ENCODE measurements around the gene SLC29A2. TPM values are rescaled to one million over a fixed set of nuclear protein-coding genes. Genes with fewer than 3 reads are reported as not detected.
A peak's percentile ranks its signal among the peaks of the same experiment; 100 is the strongest.
"Not testable (repeated sequence)": the region's sequence is repeated elsewhere in the genome, so short reads cannot be mapped to it uniquely, and the experiment has no call there.

Gene SLC29A2
- total RNA-seq, 2 experiments from 2014 or later: 8.3 to 8.9 TPM

GRCh38 chr11:66373690-66374287 lies 2.2 kb upstream of the SLC29A2 start:
- peaks cover 26% of the 10 kb centered on the region for H3K4me1 Mint-ChIP-seq
- H3K4me3 Mint-ChIP-seq; H3K27ac Mint-ChIP-seq; POLR2A ChIA-PET; H3K36me3 Mint-ChIP-seq (ENCODE audit: low read depth); H3K27me3 Mint-ChIP-seq; H3K9me3 Mint-ChIP-seq; DNase-seq: not testable (repeated sequence)
- CTCF ChIA-PET: interaction anchor here (0.6 to 1.8 kb wide), 4 partner anchors 11 to 193 kb away, joined by 3 to 4 read pairs (median 4); no protein-coding TSS in a partner anchor

- Mint-ChIP-seq H3K9me3 (no peaks in the 10 kb centered on the region), H3K27ac (no peak overlapping the region), H3K4me3 (no peak overlapping the region), H3K36me3 (ENCODE audit: low read depth) (no peaks in the 10 kb centered on the region), H3K4me1 (peaks cover 26% of the 10 kb centered on the region), H3K27me3 (peaks cover 5% of the 10 kb centered on the region)
- DNase-seq: no peak
- ChIA-PET CTCF (interaction anchor here (0.6 to 1.8 kb wide), 4 partner anchors 15 to 62 kb away, joined by 3 to 4 read pairs (median 4); no protein-coding TSS in a partner anchor), POLR2A (no interaction called here)
These were observed 1.7 kb upstream of the SLC29A2 start for GRCh38 chr11:66373265-66373664.

DNA sequence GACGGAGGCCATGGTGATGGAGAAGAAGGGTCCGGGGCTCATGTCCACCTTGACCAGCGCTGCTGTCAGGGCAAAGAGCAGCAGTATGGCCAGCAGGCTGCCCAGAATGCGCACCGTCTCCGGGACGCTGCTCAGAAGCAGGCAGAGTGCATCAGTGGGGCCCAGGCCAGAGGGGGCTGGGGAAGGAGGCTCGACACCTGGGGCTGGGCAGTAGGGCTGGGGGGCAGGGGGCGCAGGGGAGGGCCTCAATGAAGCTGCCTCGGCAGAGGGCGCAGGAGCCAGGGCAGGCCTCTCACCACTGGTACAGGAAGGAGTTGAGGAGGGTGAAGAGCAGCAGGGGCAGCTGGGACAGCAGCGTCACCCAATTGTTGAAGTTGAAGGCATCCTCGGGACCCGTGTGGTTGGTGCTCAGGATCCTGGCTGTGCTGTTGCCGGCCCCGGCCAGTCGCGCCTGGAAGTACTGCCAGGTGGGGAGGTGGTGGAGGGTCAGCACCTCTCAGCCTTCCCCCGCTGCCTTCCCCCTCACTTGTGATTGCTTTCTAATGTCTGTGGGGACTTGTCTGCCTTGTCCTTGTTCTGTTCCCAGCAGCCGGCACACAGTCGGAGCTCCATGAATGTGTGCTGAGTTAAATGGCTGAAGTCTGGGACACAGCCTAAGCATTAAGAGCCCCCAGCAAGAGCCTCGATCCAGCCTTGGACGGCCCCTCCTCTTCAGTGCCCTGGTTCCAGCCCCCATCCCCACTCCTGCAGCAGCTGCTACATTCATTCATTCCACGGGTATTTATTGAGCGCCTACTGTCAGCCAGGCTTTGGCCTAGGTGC lies 2.3 kb downstream of the SLC29A2 start:
- ChIA-PET CTCF (interaction anchor here (0.6 to 1.0 kb wide), 2 partner anchors 13 to 17 kb away, joined by 3 to 4 read pairs; no protein-coding TSS in a partner anchor), POLR2A (no interaction called here)
- no peaks in the 10 kb centered on the region for H3K36me3 Mint-ChIP-seq (ENCODE audit: low read depth)
- peak overlapping the region; percentile 85 for H3K4me3 Mint-ChIP-seq
- H3K4me1 Mint-ChIP-seq: peaks cover 26% of the 10 kb centered on the region
- no peaks in the 10 kb centered on the region for H3K27me3 Mint-ChIP-seq
- no peak for DNase-seq
- H3K9me3 Mint-ChIP-seq: no peaks in the 10 kb centered on the region
- peak overlapping the region; percentile 58 for H3K27ac Mint-ChIP-seq

GRCh38 chr11:66368484-66368883 lies 3.1 kb downstream of the SLC29A2 start:
- Mint-ChIP-seq H3K4me1 (peaks cover 24% of the 10 kb centered on the region), H3K4me3 (no peak overlapping the region), H3K27ac (no peak overlapping the region), H3K27me3 (no peaks in the 10 kb centered on the region), H3K36me3 (ENCODE audit: low read depth) (no peaks in the 10 kb centered on the region), H3K9me3 (no peaks in the 10 kb centered on the region)
- ChIA-PET POLR2A (no interaction called here), CTCF (no interaction called here)
- DNase-seq: no peak

DNA sequence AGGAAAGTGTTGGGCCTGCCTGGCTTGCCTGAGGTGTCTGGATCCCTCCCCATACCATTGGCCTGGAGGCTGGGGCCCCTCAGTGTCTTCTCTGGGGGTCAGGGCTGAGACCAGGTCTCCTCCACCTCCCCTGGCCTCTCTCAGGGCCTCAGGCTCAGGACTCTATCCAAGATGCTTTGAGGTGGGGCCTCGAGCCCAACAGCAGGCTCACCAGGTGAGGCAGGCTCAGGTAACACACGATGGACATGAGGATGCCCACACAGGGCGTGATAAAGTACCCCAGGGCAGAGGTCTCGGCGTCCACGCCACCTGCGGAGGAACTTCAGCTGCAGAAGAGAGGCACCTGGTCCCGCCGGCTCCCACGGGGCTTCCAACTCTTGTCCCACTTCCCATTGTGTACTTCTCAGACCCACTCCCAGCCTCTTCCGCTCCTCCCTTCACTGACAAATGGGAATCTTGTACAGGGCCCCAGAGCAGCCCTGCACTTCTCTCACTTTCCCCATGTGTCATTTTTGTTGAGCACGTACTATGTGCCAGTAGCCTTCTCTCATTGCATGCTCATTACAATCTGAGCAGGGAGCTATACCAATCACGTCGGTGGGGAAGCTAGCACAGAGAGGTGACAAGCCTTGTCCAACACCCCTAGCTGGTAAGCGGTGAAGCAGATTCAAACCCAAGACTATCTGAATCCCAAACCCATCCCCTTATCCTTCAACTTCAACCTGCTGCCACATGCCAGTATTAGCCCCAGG lies 3.8 kb downstream of the SLC29A2 start:
- H3K9me3 Mint-ChIP-seq: no peaks in the 10 kb centered on the region
- no peaks in the 10 kb centered on the region for H3K27me3 Mint-ChIP-seq
- CTCF ChIA-PET: interaction anchor here (0.7 to 1.0 kb wide), 2 partner anchors 35 to 55 kb away, joined by 3 read pairs; no protein-coding TSS in a partner anchor
- no peaks in the 10 kb centered on the region for H3K36me3 Mint-ChIP-seq (ENCODE audit: low read depth)
- peaks cover 19% of the 10 kb centered on the region for H3K4me1 Mint-ChIP-seq
- POLR2A ChIA-PET: no interaction called here
- no peak overlapping the region for H3K27ac Mint-ChIP-seq
- DNase-seq: no peak
- no peak overlapping the region for H3K4me3 Mint-ChIP-seq

- Mint-ChIP-seq H3K9me3 (no peaks in the 10 kb centered on the region), H3K4me3 (no peak overlapping the region), H3K27me3 (no peaks in the 10 kb centered on the region), H3K4me1 (peaks cover 13% of the 10 kb centered on the region), H3K36me3 (ENCODE audit: low read depth) (no peaks in the 10 kb centered on the region), H3K27ac (no peak overlapping the region)
- DNase-seq: no peak
- ChIA-PET CTCF (interaction anchor here (0.7 to 1.3 kb wide), 5 partner anchors 34 to 1354 kb away, joined by 3 read pairs; no protein-coding TSS in a partner anchor), POLR2A (no interaction called here)
These were observed 4.6 kb downstream of the SLC29A2 start for GRCh38 chr11:66366844-66367477.

DNA sequence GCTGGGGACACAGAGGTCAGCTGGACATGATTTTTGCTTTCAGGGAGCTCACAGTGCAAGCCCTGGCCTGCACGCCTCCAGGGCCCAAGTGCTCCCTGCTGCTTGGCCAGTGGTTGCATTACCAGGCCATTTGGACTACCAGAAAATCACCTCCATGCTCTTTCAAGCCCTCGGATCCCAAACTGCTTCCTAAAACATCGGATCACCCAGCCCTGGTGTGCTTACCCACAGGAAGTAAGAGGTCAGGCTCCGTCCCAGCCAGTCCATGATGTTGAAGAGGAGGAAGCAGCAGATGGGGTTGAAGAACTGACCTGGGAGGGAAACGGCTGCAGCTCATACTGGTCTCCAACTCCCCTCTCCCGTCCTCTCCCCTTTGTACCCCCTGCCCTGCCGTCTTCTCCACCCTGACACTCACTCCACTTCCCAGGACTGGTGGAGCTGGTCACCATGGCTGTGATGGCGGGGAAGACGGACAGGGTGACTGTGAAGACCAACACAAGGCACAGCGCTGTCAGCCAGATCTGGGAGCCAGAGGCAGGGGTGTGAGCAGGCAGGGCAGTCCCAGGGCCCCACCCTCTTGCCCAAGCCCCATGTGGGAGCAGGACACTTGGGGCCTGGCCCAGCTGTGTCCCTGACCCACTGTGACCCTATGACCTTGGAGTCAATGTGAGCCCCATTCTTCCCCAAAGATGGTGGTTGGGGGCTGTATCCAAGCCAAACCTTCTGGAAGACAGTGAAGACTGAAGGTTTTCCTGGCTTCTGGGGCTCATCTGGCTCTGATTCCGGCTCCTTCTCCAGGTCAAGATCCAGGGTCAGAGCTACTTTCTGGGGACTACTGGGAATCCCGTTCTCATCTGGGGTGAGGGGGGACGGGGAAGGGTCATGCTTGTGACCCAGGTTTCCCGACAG lies 5.6 kb downstream of the SLC29A2 start:
- Mint-ChIP-seq H3K9me3 (no peaks in the 10 kb centered on the region), H3K27ac (no peak overlapping the region), H3K4me3 (no peak overlapping the region), H3K4me1 (peaks cover 12% of the 10 kb centered on the region), H3K27me3 (no peaks in the 10 kb centered on the region), H3K36me3 (ENCODE audit: low read depth) (no peaks in the 10 kb centered on the region)
- ChIA-PET POLR2A (no interaction called here), CTCF (interaction anchor here (1.0 to 2.3 kb wide), 7 partner anchors 14 to 1353 kb away, joined by 3 to 10 read pairs (median 3); partner anchors contain the start of gene BRMS1)
- no peak for DNase-seq

- peaks cover 6% of the 10 kb centered on the region for H3K4me1 Mint-ChIP-seq
- no peak overlapping the region for H3K27ac Mint-ChIP-seq
- H3K27me3 Mint-ChIP-seq: no peaks in the 10 kb centered on the region
- ChIA-PET CTCF (interaction anchor here (1.0 to 2.3 kb wide), 7 partner anchors 13 to 54 kb away, joined by 3 to 10 read pairs (median 3); partner anchors contain the start of genes B4GAT1 and BRMS1), POLR2A (no interaction called here)
- H3K4me3 Mint-ChIP-seq: no peak overlapping the region
- no peaks in the 10 kb centered on the region for H3K36me3 Mint-ChIP-seq (ENCODE audit: low read depth)
- no peaks in the 10 kb centered on the region for H3K9me3 Mint-ChIP-seq
- no peak for DNase-seq
These were observed 6.4 kb downstream of the SLC29A2 start for GRCh38 chr11:66365166-66365565.

DNA sequence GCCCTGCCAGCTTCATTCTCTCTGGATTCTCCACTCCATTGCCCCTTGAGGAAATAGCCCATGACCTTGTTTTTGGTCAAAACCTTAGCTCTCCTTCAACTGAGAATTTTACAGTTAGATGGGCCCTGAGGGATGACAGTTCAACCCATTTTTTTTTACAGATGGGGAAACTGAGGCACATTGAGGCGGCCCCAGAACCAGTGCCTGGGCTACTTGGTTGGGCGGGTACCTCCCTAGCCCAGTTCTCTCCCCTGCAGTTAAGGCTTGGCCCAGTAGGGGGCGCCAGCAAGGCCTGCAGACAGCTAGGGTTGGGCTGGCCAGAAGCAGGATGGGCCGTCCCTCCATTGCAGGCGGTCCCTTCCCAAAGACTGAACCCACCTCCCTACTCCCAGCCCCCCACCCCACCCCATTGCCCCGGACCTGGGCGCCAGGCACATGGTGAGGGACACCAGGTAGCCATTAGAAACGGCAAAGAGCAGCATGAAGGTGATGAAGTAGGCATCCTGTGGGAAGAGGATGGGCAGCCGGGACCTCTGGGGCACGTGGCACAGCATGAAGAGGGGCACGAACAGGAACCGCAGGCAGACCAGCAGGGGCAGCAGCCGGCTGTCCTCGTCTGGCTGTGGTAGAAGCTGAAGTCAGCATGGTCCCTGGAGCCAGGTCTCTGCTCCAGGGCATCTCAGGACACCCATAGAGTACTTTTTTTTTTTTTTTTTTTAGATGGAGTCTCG lies 7.6 kb downstream of the SLC29A2 start:
- peak; percentile 73 for DNase-seq
- POLR2A ChIA-PET: no interaction called here
- Mint-ChIP-seq H3K27ac (no peak overlapping the region), H3K4me3 (no peak overlapping the region), H3K27me3 (no peaks in the 10 kb centered on the region), H3K36me3 (ENCODE audit: low read depth) (no peaks in the 10 kb centered on the region), H3K4me1 (no peaks in the 10 kb centered on the region), H3K9me3 (no peaks in the 10 kb centered on the region)
- CTCF ChIA-PET: interaction anchor here (0.6 to 2.3 kb wide), 19 partner anchors 9 to 1250 kb away, joined by 3 to 10 read pairs (median 3); partner anchors contain the start of genes B4GAT1 and BRMS1

DNA sequence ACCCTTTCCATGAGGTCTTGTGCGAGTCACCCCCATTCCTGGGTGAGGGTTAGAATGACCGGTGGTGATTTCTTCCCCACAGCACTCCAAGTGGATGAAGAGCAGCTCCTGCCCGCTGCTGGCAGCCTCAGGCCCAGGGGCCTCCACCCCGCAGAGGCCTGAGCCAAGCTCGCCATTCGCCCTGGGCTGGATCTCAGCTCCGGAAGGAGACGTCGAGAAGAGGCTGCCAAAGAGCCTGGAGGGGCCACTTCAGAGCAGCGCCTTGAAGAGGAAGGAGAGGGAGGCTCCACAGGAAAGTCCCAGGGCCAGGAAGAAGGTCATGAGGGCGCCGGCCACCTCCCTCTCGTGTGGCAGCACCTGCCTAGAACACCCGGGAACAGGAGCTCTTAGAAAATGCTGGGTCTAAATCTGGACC lies 8.4 kb downstream of the SLC29A2 start:
- POLR2A ChIA-PET: no interaction called here
- H3K9me3 Mint-ChIP-seq: no peaks in the 10 kb centered on the region
- no peak overlapping the region for H3K4me3 Mint-ChIP-seq
- CTCF ChIA-PET: interaction anchor here (0.6 to 2.3 kb wide), 14 partner anchors 8 to 1251 kb away, joined by 3 to 10 read pairs (median 4); partner anchors contain the start of genes B4GAT1 and BRMS1
- no peak overlapping the region for H3K27ac Mint-ChIP-seq
- H3K4me1 Mint-ChIP-seq: no peaks in the 10 kb centered on the region
- no peaks in the 10 kb centered on the region for H3K27me3 Mint-ChIP-seq
- DNase-seq: no peak
- H3K36me3 Mint-ChIP-seq (ENCODE audit: low read depth): no peaks in the 10 kb centered on the region

All from activated CD4-positive, alpha-beta T cell treated with anti-CD3 and anti-CD28 coated beads, Interleukin-2, amount 10 ng/mL, durations not matched to agents 7 days and 5 days (primary cell).